HCT116 (cell line): ENCODE results near the gene APPL2. TPM values are rescaled to one million over a fixed set of nuclear protein-coding genes. Genes with fewer than 3 reads are reported as not detected.
"Not testable (repeated sequence)": the region's sequence is repeated elsewhere in the genome, so short reads cannot be mapped to it uniquely, and the experiment has no call there.

Source experiments
- ATAC-seq: fragments of 200-7000 bp; cut with Tn5 transposase; 2 replicates; pipeline ENCODE4 v1.9.1; 2020; ENCODE audit warnings: mild to moderate bottlenecking, moderate library complexity
- BruUV-seq: library from RNA; stranded (reverse); fragments of 400-500 nt; replicated peaks from 2 replicates; lab custom pipeline; 2021; lab: Mats Ljungman, UMichigan
- CTCF ChIA-PET: fragments of 300-600 bp; sonication (Branson Sonifier 250); formaldehyde crosslinking; loops from one replicate; lab custom pipeline; 2021; ENCODE audit warnings: antibody characterized with exemption; lab: Charles Lee
- POLR2A ChIA-PET: fragments of 300-600, 350-600 bp; sonication (Branson Sonifier 250); formaldehyde crosslinking; loops from one replicate; lab custom pipeline; 2021; ENCODE audit warnings: antibody characterized with exemption; lab: Charles Lee
- RAD21 ChIA-PET, 2 experiments: fragments of 300-600 bp; sonication (Branson Sonifier 250); formaldehyde crosslinking; loops; one replicate each; lab custom pipeline; 2023; ENCODE audit warnings: low total read pairs in 2 of 2; ENCODE audit not compliant: uncharacterized antibody in 2 of 2, unreplicated experiment in 2 of 2, low non-redundant PET in 1 of 2; lab: Charles Lee
- DNase-seq: peaks from one replicate; pipeline ENCODE4 v3.0.0-alpha.2; 2010; ENCODE audit warnings: low read depth, low spot score
- H2AFZ ChIP-seq: fragments of 200-600 bp; shearing (Covaris generic), sonication (generic); 2 replicates; pipeline ENCODE4 v1.6.1; 2017; ENCODE audit warnings: low read depth, mixed run types, mixed read lengths, antibody characterized with exemption, low read length; ENCODE audit not compliant: poor library complexity, severe bottlenecking
- H3K27ac ChIP-seq: 2 replicates; pipeline ENCODE4 v1.5.1; 2012; ENCODE audit warnings: low read depth, low read length
- H3K27me3 ChIP-seq: fragments of 200-600 bp; sonication (generic); 2 replicates; pipeline ENCODE4 v1.6.1; 2016; ENCODE audit warnings: mixed run types, low read length, mixed read lengths; ENCODE audit not compliant: insufficient read depth
- H3K36me3 ChIP-seq, 2 experiments: fragments of 200-500 bp in 1 of 2; fragments of 200-600 bp in 1 of 2; sonication (Bioruptor generic) in 1 of 2; sonication (generic) in 1 of 2; 2 replicates each; pipeline versions ENCODE4 v1.5.1 to v1.6.1; 2014 to 2016; ENCODE audit warnings: low read length in 2 of 2, inconsistent platforms in 1 of 2, mixed read lengths in 1 of 2, mixed run types in 1 of 2; ENCODE audit not compliant: insufficient read depth in 2 of 2, control insufficient read depth in 1 of 2
- H3K4me1 ChIP-seq, 2 experiments: fragments of 200-600 bp in 1 of 2; sonication (generic) in 1 of 2; 2 replicates each; pipeline versions ENCODE4 v1.5.1 to v1.6.1; 2012 to 2017; ENCODE audit warnings: low read length in 2 of 2, inconsistent platforms in 1 of 2, mild to moderate bottlenecking in 1 of 2, mixed read lengths in 1 of 2, mixed run types in 1 of 2, moderate library complexity in 1 of 2; ENCODE audit not compliant: insufficient read depth in 2 of 2, control insufficient read depth in 1 of 2
- H3K4me2 ChIP-seq: fragments of 200-600 bp; sonication (generic); 2 replicates; pipeline ENCODE4 v1.6.1; 2017; ENCODE audit warnings: mixed run types, low read length, mixed read lengths
- H3K4me3 ChIP-seq, 2 experiments: fragments of 200-600 bp in 1 of 2; sonication (generic) in 1 of 2; replicated peaks in 1 of 2; 2 replicates each; pipeline ENCODE4 v1.5.1; 2011 to 2016; ENCODE audit warnings: low read length in 2 of 2, control low read depth in 1 of 2, low read depth in 1 of 2, mild to moderate bottlenecking in 1 of 2, mixed read lengths in 1 of 2, mixed run types in 1 of 2
- H3K79me2 ChIP-seq: fragments of 200-600 bp; sonication (generic); 2 replicates; pipeline ENCODE4 v1.6.1; 2017; ENCODE audit warnings: mild to moderate bottlenecking, mixed run types, low read length, moderate library complexity, mixed read lengths; ENCODE audit not compliant: insufficient read depth
- H3K9ac ChIP-seq: fragments of 200-600 bp; sonication (generic); 2 replicates; pipeline ENCODE4 v1.6.1; 2016; ENCODE audit warnings: low read length, mixed read lengths
- H3K9me2 ChIP-seq: fragments of 200-600 bp; sonication (generic), shearing (Covaris generic); 2 replicates; pipeline ENCODE4 v1.6.1; 2017; ENCODE audit warnings: mixed run types, mild to moderate bottlenecking, moderate library complexity; ENCODE audit not compliant: insufficient read depth
- H3K9me3 ChIP-seq, 2 experiments: fragments of 200-500 bp in 1 of 2; fragments of 200-600 bp in 1 of 2; sonication (Bioruptor generic) in 1 of 2; sonication (generic) in 1 of 2; 2 replicates each; pipeline ENCODE4 v1.6.1; 2014 to 2017; ENCODE audit warnings: low read length in 2 of 2, mixed read lengths in 2 of 2, inconsistent platforms in 1 of 2, low read depth in 1 of 2, mild to moderate bottlenecking in 1 of 2, mixed run types in 1 of 2, moderate library complexity in 1 of 2; ENCODE audit not compliant: control insufficient read depth in 1 of 2, insufficient read depth in 1 of 2
- H4K20me1 ChIP-seq: fragments of 200-600 bp; sonication (generic), shearing (Covaris generic); 2 replicates; pipeline ENCODE4 v1.6.1; 2017; ENCODE audit warnings: mixed run types, mild to moderate bottlenecking, moderate library complexity; ENCODE audit not compliant: insufficient read depth
- MAX ChIP-seq: IDR thresholded peaks from 2 replicates; pipeline ENCODE4 v1.6.1; 2012
- RAD21 ChIP-seq: IDR thresholded peaks from 2 replicates; pipeline ENCODE4 v1.6.1; 2012; ENCODE audit warnings: low read depth, mild to moderate bottlenecking
- SP1 ChIP-seq: IDR thresholded peaks from 2 replicates; pipeline ENCODE4 v1.6.1; 2012; ENCODE audit warnings: low read depth
- SRF ChIP-seq: IDR thresholded peaks from 2 replicates; pipeline ENCODE4 v1.6.1; 2012; ENCODE audit warnings: low read depth
- YY1 ChIP-seq: IDR thresholded peaks from 2 replicates; pipeline ENCODE4 v1.6.1; 2011; ENCODE audit warnings: low read length, low read depth, moderate library complexity, mild to moderate bottlenecking; ENCODE audit not compliant: insufficient replicate concordance; ENCODE audit errors: extremely low read depth
- ZFX ChIP-seq: fragments of 450-650 bp; IDR thresholded peaks from 2 replicates; pipeline ENCODE4 v1.6.1; 2017
- intact Hi-C: fragments of 100-400 bp; cut with micrococcal nuclease; formaldehyde crosslinking; loops from 2 replicates; pipeline ENCODE4 v1.10.0; 2022
- total RNA-seq: library from RNA; stranded (reverse); gene quantifications from one replicate; pipeline ENCODE4 v1.2.1, GENCODE V29; 2021; ENCODE audit not compliant: unreplicated experiment
- TF ChIP-seq, protein P1 (sequence below): IDR thresholded peaks from 2 replicates; pipeline ENCODE4 v1.6.1; 2011; ENCODE audit warnings: mild to moderate bottlenecking, low read length, moderate library complexity; ENCODE audit not compliant: insufficient replicate concordance; ENCODE audit errors: extremely low read depth
- TF ChIP-seq, protein P2 (sequence below): IDR thresholded peaks from 2 replicates; pipeline ENCODE4 v1.6.1; 2012; ENCODE audit warnings: low read depth

The APPL2 gene
- total RNA-seq, 1 experiment from 2014 or later = 22.6 TPM

GRCh38 chr12:105189293-105189692 is 46.7 kb downstream of the APPL2 start:
- POLR2A ChIA-PET = no interaction called here
- intact Hi-C loops = no loop called here
- no peak for DNase-seq
- no TSS peak for BruUV-seq
- Histone ChIP-seq H3K9ac (no peak overlapping the region), H3K27me3 (no peaks in the 10 kb centered on the region), H3K4me3 (no peak overlapping the region), H2AFZ (no peak overlapping the region), H3K9me3 (no peaks in the 10 kb centered on the region), H3K9me2 (no peaks in the 10 kb centered on the region), H4K20me1 (no peaks in the 10 kb centered on the region), H3K4me2 (no peak overlapping the region), H3K36me3 (peaks cover 0 to 12% of the 10 kb centered on the region in 2 experiments; a peak in 3 of 4 replicates), H3K4me1 (no peaks in the 10 kb centered on the region)
- no peak for TF ChIP-seq YY1
- TF ChIP-seq, protein P1, sequence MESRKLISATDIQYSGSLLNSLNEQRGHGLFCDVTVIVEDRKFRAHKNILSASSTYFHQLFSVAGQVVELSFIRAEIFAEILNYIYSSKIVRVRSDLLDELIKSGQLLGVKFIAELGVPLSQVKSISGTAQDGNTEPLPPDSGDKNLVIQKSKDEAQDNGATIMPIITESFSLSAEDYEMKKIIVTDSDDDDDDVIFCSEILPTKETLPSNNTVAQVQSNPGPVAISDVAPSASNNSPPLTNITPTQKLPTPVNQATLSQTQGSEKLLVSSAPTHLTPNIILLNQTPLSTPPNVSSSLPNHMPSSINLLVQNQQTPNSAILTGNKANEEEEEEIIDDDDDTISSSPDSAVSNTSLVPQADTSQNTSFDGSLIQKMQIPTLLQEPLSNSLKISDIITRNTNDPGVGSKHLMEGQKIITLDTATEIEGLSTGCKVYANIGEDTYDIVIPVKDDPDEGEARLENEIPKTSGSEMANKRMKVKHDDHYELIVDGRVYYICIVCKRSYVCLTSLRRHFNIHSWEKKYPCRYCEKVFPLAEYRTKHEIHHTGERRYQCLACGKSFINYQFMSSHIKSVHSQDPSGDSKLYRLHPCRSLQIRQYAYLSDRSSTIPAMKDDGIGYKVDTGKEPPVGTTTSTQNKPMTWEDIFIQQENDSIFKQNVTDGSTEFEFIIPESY = no peak
- TF ChIP-seq SRF = no peak
- TF ChIP-seq, protein P2, sequence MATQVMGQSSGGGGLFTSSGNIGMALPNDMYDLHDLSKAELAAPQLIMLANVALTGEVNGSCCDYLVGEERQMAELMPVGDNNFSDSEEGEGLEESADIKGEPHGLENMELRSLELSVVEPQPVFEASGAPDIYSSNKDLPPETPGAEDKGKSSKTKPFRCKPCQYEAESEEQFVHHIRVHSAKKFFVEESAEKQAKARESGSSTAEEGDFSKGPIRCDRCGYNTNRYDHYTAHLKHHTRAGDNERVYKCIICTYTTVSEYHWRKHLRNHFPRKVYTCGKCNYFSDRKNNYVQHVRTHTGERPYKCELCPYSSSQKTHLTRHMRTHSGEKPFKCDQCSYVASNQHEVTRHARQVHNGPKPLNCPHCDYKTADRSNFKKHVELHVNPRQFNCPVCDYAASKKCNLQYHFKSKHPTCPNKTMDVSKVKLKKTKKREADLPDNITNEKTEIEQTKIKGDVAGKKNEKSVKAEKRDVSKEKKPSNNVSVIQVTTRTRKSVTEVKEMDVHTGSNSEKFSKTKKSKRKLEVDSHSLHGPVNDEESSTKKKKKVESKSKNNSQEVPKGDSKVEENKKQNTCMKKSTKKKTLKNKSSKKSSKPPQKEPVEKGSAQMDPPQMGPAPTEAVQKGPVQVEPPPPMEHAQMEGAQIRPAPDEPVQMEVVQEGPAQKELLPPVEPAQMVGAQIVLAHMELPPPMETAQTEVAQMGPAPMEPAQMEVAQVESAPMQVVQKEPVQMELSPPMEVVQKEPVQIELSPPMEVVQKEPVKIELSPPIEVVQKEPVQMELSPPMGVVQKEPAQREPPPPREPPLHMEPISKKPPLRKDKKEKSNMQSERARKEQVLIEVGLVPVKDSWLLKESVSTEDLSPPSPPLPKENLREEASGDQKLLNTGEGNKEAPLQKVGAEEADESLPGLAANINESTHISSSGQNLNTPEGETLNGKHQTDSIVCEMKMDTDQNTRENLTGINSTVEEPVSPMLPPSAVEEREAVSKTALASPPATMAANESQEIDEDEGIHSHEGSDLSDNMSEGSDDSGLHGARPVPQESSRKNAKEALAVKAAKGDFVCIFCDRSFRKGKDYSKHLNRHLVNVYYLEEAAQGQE = no peak
- no peak for TF ChIP-seq ZFX
- TF ChIP-seq MAX = no peak
- TF ChIP-seq RAD21 = no peak
- TF ChIP-seq SP1 = no peak
- TF ChIP-seq, all 23 proteins: peak for 0
- ChIA-PET RAD21 (no interaction called here), CTCF (no interaction called here)
- Histone ChIP-seq H3K27ac (no peak overlapping the region), H3K79me2 (no peaks in the 10 kb centered on the region)
- ATAC-seq = no peak

GRCh38 chr12:105183976-105184375 is 52.0 kb downstream of the APPL2 start:
- H3K9me3 ChIP-seq, H3K9ac ChIP-seq, H3K4me2 ChIP-seq, H3K36me3 ChIP-seq, H3K27ac ChIP-seq, RAD21 ChIA-PET, BruUV-seq, CTCF ChIA-PET, H4K20me1 ChIP-seq, ATAC-seq, POLR2A ChIA-PET, H3K27me3 ChIP-seq, H3K9me2 ChIP-seq, H3K79me2 ChIP-seq, H2AFZ ChIP-seq, H3K4me3 ChIP-seq, DNase-seq, intact Hi-C loops, H3K4me1 ChIP-seq: not testable (repeated sequence)

- H3K79me2 ChIP-seq, H3K4me1 ChIP-seq, H3K27me3 ChIP-seq, H3K9me2 ChIP-seq, DNase-seq, intact Hi-C loops, H2AFZ ChIP-seq, POLR2A ChIA-PET, ATAC-seq, H3K4me3 ChIP-seq, H3K4me2 ChIP-seq, H3K9ac ChIP-seq, H3K27ac ChIP-seq, H4K20me1 ChIP-seq, CTCF ChIA-PET, H3K9me3 ChIP-seq, H3K36me3 ChIP-seq, RAD21 ChIA-PET, BruUV-seq: not testable (repeated sequence)
Measured at GRCh38 chr12:105183406-105183805, 52.6 kb downstream of the APPL2 start.
